CD14-positive monocyte (primary cell): Measurements from ENCODE around the gene CALHM5. TPM values are rescaled to one million over a fixed set of nuclear protein-coding genes. Genes with fewer than 3 reads are reported as not detected.
A peak's percentile ranks its signal among the peaks of the same experiment; 100 is the strongest.

ENCODE experiments used
- DNase-seq, 3 donors: peaks; one replicate each; pipeline ENCODE4 v3.0.0-alpha.2; 2011 to 2022
- H2AFZ ChIP-seq: 2 replicates; pipeline ENCODE4 v1.6.0; 2012; ENCODE audit warnings: mild to moderate bottlenecking, low read depth, low read length, inconsistent platforms; ENCODE audit not compliant: insufficient read depth, poor library complexity, severe bottlenecking
- H3K27ac ChIP-seq, 2 donors: 1 replicate in 1 of 2; 2 replicates in 1 of 2; pipeline ENCODE4 v1.5.1; 2012 to 2013; ENCODE audit warnings: low read length in 2 of 2, control low read depth in 1 of 2, inconsistent platforms in 1 of 2, low read depth in 1 of 2, mild to moderate bottlenecking in 1 of 2
- H3K27me3 ChIP-seq, 2 donors: one replicate each; pipeline versions ENCODE4 v1.6.0 to v1.6.1; 2011 to 2013; ENCODE audit warnings: low read length in 2 of 2; ENCODE audit not compliant: control insufficient read depth in 2 of 2, insufficient read depth in 2 of 2
- H3K36me3 ChIP-seq, 2 donors: replicated peaks in 1 of 2; 1 replicate in 1 of 2; 2 replicates in 1 of 2; pipeline versions ENCODE4 v1.5.1 to v1.6.1; 2012 to 2013; ENCODE audit warnings: low read length in 2 of 2, control low read depth in 1 of 2, inconsistent platforms in 1 of 2, mild to moderate bottlenecking in 1 of 2; ENCODE audit not compliant: insufficient read depth in 2 of 2, control insufficient read depth in 1 of 2
- H3K4me1 ChIP-seq, 2 donors: 1 replicate in 1 of 2; 2 replicates in 1 of 2; pipeline versions ENCODE4 v1.5.1 to v1.6.1; 2012 to 2013; ENCODE audit warnings: low read length in 2 of 2, control low read depth in 1 of 2, inconsistent platforms in 1 of 2, mild to moderate bottlenecking in 1 of 2, moderate library complexity in 1 of 2; ENCODE audit not compliant: insufficient read depth in 2 of 2, control insufficient read depth in 1 of 2
- H3K4me2 ChIP-seq: replicated peaks from 2 replicates; pipeline ENCODE3; 2012; ENCODE audit warnings: low read length, moderate library complexity, mild to moderate bottlenecking; ENCODE audit not compliant: poor library complexity, severe bottlenecking; ENCODE audit errors: extremely low read depth
- H3K4me3 ChIP-seq, 3 experiments: fragments of 200-600 bp in 1 of 3; sonication (generic) in 1 of 3; replicated peaks in 1 of 3; 1 replicate in 2 of 3; 2 replicates in 1 of 3; pipeline ENCODE4 v1.5.1; 2011 to 2013; ENCODE audit warnings: low read length in 3 of 3, mild to moderate bottlenecking in 3 of 3, control low read depth in 2 of 3, low read depth in 2 of 3, inconsistent platforms in 1 of 3, moderate library complexity in 1 of 3
- H3K79me2 ChIP-seq: 2 replicates; pipeline ENCODE4 v1.6.0; 2012; ENCODE audit warnings: mild to moderate bottlenecking, control low read depth, inconsistent platforms, low read length, moderate library complexity; ENCODE audit not compliant: insufficient read depth
- H3K9ac ChIP-seq: 2 replicates; pipeline ENCODE4 v1.6.0; 2017; ENCODE audit warnings: low read length, mild to moderate bottlenecking; ENCODE audit not compliant: insufficient read depth, poor library complexity, severe bottlenecking
- H3K9me3 ChIP-seq, 2 donors: replicated peaks in 1 of 2; 1 replicate in 1 of 2; 2 replicates in 1 of 2; pipeline versions ENCODE4 v1.5.1 to v1.6.1; 2012 to 2013; ENCODE audit warnings: low read length in 2 of 2, control low read depth in 1 of 2; ENCODE audit not compliant: control insufficient read depth in 1 of 2, insufficient read depth in 1 of 2
- H4K20me1 ChIP-seq: 2 replicates; pipeline ENCODE4 v1.6.0; 2012; ENCODE audit warnings: mild to moderate bottlenecking, low read length, control low read depth, moderate library complexity; ENCODE audit not compliant: insufficient read depth
- H3K27ac Mint-ChIP-seq, 7 donors: one replicate each; pipeline ENCODE4 v1.8.0; 2020; ENCODE audit warnings: mild to moderate bottlenecking in 7 of 7, mixed read lengths in 7 of 7, moderate library complexity in 6 of 7, inconsistent platforms in 2 of 7
- H3K27me3 Mint-ChIP-seq, 3 donors: one replicate each; pipeline ENCODE4 v1.8.0; 2021 to 2022; ENCODE audit warnings: low read depth in 3 of 3, mild to moderate bottlenecking in 3 of 3, mixed read lengths in 3 of 3, moderate library complexity in 3 of 3, inconsistent platforms in 1 of 3
- H3K36me3 Mint-ChIP-seq, 2 donors: one replicate each; pipeline ENCODE4 v1.8.0; 2020; ENCODE audit warnings: mixed read lengths in 2 of 2, inconsistent platforms in 1 of 2, mild to moderate bottlenecking in 1 of 2
- H3K4me1 Mint-ChIP-seq: one replicate; pipeline ENCODE4 v1.8.0; 2020; ENCODE audit warnings: mild to moderate bottlenecking, mixed read lengths
- H3K4me3 Mint-ChIP-seq, 2 donors: one replicate each; pipeline ENCODE4 v1.8.0; 2020; ENCODE audit warnings: mild to moderate bottlenecking in 2 of 2, mixed read lengths in 2 of 2, moderate library complexity in 1 of 2
- H3K9me3 Mint-ChIP-seq, 7 donors: one replicate each; pipeline ENCODE4 v1.8.0; 2020 to 2022; ENCODE audit warnings: mixed read lengths in 7 of 7, mild to moderate bottlenecking in 6 of 7, moderate library complexity in 6 of 7, inconsistent platforms in 2 of 7
- CTCF ChIP-seq: fragments of 200-600 bp; IDR thresholded peaks from one replicate; pipeline ENCODE4 v1.8.0; 2022; ENCODE audit warnings: antibody characterized with exemption, mild to moderate bottlenecking
- WGBS: methylation state at CpG from one replicate; pipeline ENCODE4 v1.1.5; 2013; ENCODE audit warnings: missing lambda C conversion rate; ENCODE audit not compliant: insufficient coverage; 5-methylcytosine and 5-hydroxymethylcytosine counted together
- intact Hi-C, 2 donors: fragments of 100-400 bp; cut with micrococcal nuclease; formaldehyde crosslinking; loops; one replicate each; pipeline versions ENCODE4 v1.15.0 to v1.15.1; 2023
- polyA plus RNA-seq, 3 donors: library from polyadenylated mRNA; depleted of rRNA in 1 of 3; unstranded in 2 of 3; stranded (reverse) in 1 of 3; fragments of 300-500 nt in 2 of 3; fragments of >200 nt in 1 of 3; fragmentation: Illumina TruSeq in 2 of 3; gene quantifications; 1 replicate in 2 of 3; 2 replicates in 1 of 3; pipeline ENCODE4 v1.2.3, GENCODE V29; 2012 to 2021

Gene CALHM5
- polyA plus RNA-seq, 3 donors: 0.01 TPM; not detected in 2

GRCh38 chr6:116528133-116528532 is 16.7 kb downstream of the CALHM5 start:
- H3K4me2 ChIP-seq: no peak overlapping the region
- Mint-ChIP-seq H3K27me3 (peaks cover 0 to 2% (median 1%) of the 10 kb centered on the region in 3 donors), H3K36me3 (no peaks in the 10 kb centered on the region), H3K27ac (no peak overlapping the region), H3K9me3 (no peaks in the 10 kb centered on the region), H3K4me3 (no peak overlapping the region), H3K4me1 (peaks cover 17% of the 10 kb centered on the region)
- no peak overlapping the region for H3K4me3 ChIP-seq
- no CpG with 5 or more reads among the region's 1 CpG for WGBS
- H3K79me2 ChIP-seq: no peaks in the 10 kb centered on the region
- H4K20me1 ChIP-seq: no peaks in the 10 kb centered on the region
- peaks cover 11 to 14% of the 10 kb centered on the region in 2 donors for H3K4me1 ChIP-seq
- H3K9me3 ChIP-seq: no peaks in the 10 kb centered on the region
- no peak overlapping the region for H2AFZ ChIP-seq
- no peak overlapping the region for H3K9ac ChIP-seq
- DNase-seq: no peak
- intact Hi-C loops: no loop called here
- H3K36me3 ChIP-seq: no peaks in the 10 kb centered on the region
- no peak overlapping the region for H3K27ac ChIP-seq
- no peak for TF ChIP-seq CTCF
- no peaks in the 10 kb centered on the region for H3K27me3 ChIP-seq

- peaks cover 0 to 2% (median 2%) of the 10 kb centered on the region in 3 donors for H3K27me3 Mint-ChIP-seq
- H3K4me2 ChIP-seq: no peak overlapping the region
- H3K4me1 ChIP-seq: peaks cover 11 to 14% of the 10 kb centered on the region in 2 donors
- H3K9me3 Mint-ChIP-seq: no peaks in the 10 kb centered on the region
- DNase-seq: no peak
- H3K4me3 Mint-ChIP-seq: no peak overlapping the region
- H3K9ac ChIP-seq: no peak overlapping the region
- no peaks in the 10 kb centered on the region for H3K9me3 ChIP-seq
- no peaks in the 10 kb centered on the region for H3K36me3 ChIP-seq
- H3K27me3 ChIP-seq: no peaks in the 10 kb centered on the region
- H3K4me1 Mint-ChIP-seq: peaks cover 17% of the 10 kb centered on the region
- H3K36me3 Mint-ChIP-seq: no peaks in the 10 kb centered on the region
- H3K27ac ChIP-seq: no peak overlapping the region
- H3K4me3 ChIP-seq: no peak overlapping the region
- H3K79me2 ChIP-seq: no peaks in the 10 kb centered on the region
- intact Hi-C loops: no loop called here
- no peaks in the 10 kb centered on the region for H4K20me1 ChIP-seq
- TF ChIP-seq CTCF: no peak
- 84% methylated on average over 3 of the region's 3 CpGs for WGBS
- H2AFZ ChIP-seq: peak overlapping the region; percentile 40
- no peak overlapping the region for H3K27ac Mint-ChIP-seq
These were observed 17.3 kb downstream of the CALHM5 start for GRCh38 chr6:116528780-116529179.
